GM06990 (cell line): ENCODE measurements around the gene BABAM2.

Experiments used
- DNase-seq: peaks from one replicate; pipeline ENCODE4 v3.0.0-alpha.2; 2011; ENCODE audit not compliant: insufficient read length; ENCODE audit errors: extremely low read depth
- H3K27me3 ChIP-seq: replicated peaks from 2 replicates; pipeline ENCODE4 v1.6.0; 2011; ENCODE audit warnings: low read length; ENCODE audit not compliant: control insufficient read depth, insufficient read depth
- H3K36me3 ChIP-seq: 2 replicates; pipeline ENCODE4 v1.5.1; 2011; ENCODE audit warnings: low read length; ENCODE audit not compliant: control insufficient read depth, insufficient read depth
- H3K4me3 ChIP-seq: replicated peaks from 2 replicates; pipeline ENCODE4 v1.5.1; 2011; ENCODE audit warnings: low read depth, mild to moderate bottlenecking, control low read depth, low read length
- CTCF ChIP-seq: IDR thresholded peaks from 2 replicates; pipeline ENCODE4 v1.5.1; 2011; ENCODE audit warnings: low read length, control low read depth, mild to moderate bottlenecking, inconsistent platforms; ENCODE audit not compliant: insufficient read depth, poor library complexity, severe bottlenecking

BABAM2 gene

GRCh38 chr2:28350791-28351285, 460.3 kb downstream of the BABAM2 start:
- H3K36me3 ChIP-seq: no peaks in the 10 kb centered on the region
- no peak for DNase-seq
- no peak for TF ChIP-seq CTCF
- H3K4me3 ChIP-seq: no peak overlapping the region
- H3K27me3 ChIP-seq: no peaks in the 10 kb centered on the region

- Histone ChIP-seq H3K27me3 (no peaks in the 10 kb centered on the region), H3K36me3 (no peaks in the 10 kb centered on the region), H3K4me3 (no peak overlapping the region)
- no peak for TF ChIP-seq CTCF
- no peak for DNase-seq
Observed at GRCh38 chr2:28351621-28352020, 461.1 kb downstream of the BABAM2 start.

GRCh38 chr2:28352104-28352503, 461.6 kb downstream of the BABAM2 start:
- Histone ChIP-seq H3K36me3 (no peaks in the 10 kb centered on the region), H3K27me3 (no peaks in the 10 kb centered on the region), H3K4me3 (no peak overlapping the region)
- DNase-seq: no peak
- TF ChIP-seq CTCF: no peak

- Histone ChIP-seq H3K36me3 (no peaks in the 10 kb centered on the region), H3K27me3 (no peaks in the 10 kb centered on the region), H3K4me3 (no peak overlapping the region)
- TF ChIP-seq CTCF: no peak
- no peak for DNase-seq
Observed at GRCh38 chr2:28352610-28353195, 462.2 kb downstream of the BABAM2 start.

GRCh38 chr2:28354920-28355520, 464.5 kb downstream of the BABAM2 start:
- no peaks in the 10 kb centered on the region for H3K27me3 ChIP-seq
- no peak for TF ChIP-seq CTCF
- no peaks in the 10 kb centered on the region for H3K36me3 ChIP-seq
- no peak for DNase-seq
- H3K4me3 ChIP-seq: no peak overlapping the region
